Measurements from ENCODE around the gene FRK.
"Not testable (repeated sequence)": the region's sequence is repeated elsewhere in the genome, so short reads cannot be mapped to it uniquely, and the experiment has no call there.

FRK gene

DNA sequence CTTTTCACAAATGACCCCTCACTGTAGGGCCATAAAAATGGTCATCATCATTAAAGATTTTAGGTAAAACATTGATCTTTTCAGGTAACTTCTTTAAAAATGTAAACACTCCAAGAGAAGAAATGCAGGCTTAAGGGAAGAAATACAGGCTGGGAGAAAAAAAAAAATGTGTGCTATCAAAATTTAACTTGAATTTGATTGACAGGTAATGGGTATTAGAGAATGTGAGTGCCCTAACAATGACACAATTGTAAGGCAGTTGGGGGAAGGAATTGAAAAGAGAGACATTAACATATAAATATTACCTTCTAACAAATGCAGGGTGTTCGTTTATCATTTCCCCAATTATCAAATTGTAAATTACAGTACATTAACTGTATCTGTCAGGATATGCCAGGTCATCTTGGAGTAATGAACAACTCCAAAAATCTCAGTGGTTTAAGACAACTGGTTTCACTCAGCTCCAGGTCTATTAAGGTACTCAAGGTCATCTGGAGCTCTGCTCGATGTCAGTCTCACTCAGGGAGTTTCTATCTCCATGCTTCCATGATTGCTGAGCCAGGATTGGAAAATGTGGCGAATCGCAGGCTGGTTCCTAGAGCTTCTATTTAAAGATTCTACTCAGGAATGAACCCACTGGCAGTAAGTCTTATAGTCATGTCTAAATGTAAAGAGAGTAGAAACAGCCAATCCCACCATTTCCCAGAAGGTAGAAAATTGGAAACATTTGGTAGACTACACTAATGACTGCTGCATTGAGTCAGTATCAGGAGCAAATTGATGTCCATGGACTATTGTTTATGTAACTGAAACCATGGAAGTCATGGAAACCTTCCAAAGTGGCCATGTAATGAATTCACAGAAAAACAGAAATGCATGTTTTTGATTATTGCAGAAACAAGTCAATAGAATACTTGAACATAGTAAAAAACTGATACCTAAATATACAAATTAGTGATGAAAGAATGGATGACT is 55.6 kb downstream of the FRK start:
- no peak for DNase-seq

DNA sequence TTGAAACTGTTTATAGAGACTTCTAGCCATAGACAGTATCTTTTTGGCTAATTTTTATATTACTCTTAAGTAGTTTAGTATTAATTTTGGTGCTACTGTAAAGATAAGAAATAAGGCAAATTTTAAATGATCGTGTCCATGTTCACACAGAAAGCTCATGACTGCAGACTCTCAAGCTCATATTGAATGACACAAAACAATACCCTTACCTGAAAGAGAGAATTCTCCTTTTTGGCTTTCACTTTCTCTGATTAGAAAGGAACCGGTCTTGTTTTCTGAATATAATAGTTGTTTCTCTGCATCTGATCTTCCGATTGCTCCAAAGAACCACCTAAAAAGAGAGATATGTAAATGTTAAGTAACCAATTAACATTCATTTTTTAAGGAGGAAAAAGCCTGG is 57.0 kb downstream of the FRK start:
- DNase-seq: no peak

DNA sequence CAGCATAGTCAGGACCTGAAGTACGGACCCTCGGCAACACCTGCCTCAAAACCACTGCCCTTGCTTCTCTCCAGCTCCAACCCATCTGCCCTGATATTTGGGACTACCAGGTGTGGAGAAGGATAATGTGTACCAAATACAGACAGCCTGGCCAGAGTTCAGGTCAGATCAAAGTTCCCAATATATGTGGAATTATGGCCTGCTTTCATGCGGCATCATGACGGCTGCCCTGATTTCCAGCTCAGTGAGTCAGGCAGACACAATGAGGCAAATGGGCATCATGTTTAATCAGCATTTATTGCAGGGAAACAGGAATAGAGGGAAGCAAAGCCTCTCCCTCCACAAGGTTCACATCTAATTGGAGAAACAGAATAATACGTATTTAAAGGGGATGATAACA is 57.9 kb downstream of the FRK start:
- no peak for DNase-seq

DNA sequence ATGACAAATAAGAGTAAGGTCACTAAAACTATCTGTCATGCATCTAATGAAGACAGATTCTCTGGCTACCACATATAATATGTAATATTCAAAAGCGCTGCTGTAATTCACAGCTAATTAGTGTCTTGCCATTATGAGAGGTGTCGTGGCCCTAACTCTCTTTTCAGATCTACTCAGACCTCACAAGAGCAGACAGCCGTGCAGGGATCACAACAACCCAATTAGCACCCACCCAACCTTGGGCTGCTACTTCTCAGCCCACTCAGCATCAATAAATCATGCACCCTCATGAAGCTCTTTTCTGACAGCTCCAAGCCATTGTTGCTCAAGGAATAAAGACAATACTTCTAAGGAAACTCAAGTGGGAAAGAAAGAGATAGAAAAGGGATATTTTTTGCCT is 61.5 kb downstream of the FRK start:
- no peak for DNase-seq

DNA sequence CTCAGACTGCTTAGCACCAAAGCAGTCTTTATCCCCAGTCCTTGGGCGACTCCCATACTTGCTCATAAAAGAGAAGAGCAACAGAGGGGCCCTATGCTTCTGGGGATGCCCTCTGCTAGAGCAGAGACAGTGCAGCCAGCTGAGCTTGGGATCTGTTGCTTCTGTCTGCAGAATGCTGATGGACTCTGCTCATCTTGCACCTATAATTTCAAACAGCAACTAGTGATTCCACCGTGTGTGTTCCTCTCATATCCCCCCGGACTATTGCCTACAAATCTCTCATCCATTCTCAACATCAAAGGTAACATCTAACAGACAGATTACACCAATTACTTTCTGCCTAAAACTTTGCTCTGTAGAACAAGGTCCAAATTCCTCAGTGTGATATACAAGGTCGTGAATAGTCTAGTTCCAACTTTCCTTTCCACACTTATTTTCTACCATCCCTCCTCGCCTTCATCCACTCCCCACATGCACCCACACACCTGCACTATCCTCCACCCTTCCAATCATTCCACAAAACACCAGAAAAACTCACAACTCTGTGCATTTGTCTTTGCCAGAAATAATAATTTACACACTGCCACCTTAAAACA is 62.6 kb downstream of the FRK start:
- DNase-seq: no peak

DNA sequence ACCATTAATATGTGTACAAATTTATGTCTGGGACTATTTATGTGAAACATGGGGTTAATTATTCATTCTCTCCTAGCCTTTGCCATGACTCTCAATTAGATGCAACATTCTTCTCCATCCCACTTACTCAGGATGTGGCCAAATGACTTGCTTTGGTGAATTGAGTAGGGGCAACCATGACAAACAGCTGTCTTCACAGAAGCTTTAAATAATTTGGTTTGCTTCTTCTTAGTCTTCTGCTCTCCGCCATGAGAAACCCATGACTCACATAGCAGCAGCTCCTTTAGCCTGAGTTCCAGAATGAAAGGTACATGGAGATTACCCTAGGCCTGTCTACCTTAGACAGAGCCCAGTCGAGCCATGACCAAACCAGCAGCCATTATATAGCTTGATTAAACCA is 74.7 kb downstream of the FRK start:
- DNase-seq: no peak

DNA sequence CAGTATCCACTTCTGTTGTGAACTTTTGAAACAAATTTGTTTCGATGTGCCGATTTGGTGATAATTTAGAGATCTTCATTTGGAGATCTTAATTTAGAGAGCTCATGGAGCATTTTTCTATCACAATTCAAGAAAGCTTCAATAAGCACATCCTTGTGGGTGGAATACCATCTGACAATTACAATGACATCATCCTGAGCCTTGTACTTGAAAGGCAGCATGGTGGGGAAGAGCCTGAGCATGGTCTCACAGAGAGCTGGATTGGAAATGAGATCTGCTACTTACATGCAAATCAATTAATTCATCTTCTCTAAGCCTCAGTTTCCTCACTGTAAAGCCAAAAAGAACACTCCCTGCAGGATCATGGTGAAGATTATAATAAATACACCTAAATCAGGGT is 75.9 kb downstream of the FRK start:
- DNase-seq: no peak

DNA sequence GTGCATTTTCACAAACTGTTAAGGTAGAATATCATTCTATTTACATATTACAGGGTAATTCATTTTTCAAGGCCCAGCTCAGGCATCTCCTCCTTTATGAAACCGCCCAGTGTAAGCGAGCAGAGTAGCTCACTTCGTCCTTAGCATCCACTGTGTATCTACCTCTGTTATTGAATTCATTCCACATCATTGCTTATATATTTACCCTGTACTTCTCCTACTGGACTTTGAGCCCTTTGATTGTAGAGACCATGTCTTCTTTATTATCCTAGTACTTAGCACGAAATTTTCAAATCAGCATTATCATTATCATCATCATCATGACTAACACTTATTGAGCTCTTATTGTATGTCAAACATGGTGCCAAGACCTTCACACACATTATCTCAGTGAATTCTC is 76.7 kb downstream of the FRK start:
- DNase-seq: no peak

DNA sequence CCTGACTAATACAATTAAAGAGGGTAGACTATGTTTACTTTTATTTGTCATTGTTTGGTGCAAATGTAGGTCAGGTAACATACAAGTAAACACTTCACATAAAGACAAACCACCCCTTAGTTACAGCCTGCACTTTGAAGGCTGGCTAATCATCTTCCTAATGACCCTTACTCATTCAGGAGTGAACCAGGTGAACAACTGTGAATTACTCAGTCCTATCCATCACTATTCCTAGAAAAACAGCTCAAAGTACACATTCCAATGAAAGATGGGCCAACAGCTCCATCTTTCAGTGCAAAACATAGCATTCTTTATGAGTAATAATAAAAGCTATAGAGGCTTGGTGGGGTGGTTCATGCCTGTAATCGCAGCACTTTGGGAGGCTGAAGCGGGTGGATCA is 78.2 kb downstream of the FRK start:
- no peak for DNase-seq

DNA sequence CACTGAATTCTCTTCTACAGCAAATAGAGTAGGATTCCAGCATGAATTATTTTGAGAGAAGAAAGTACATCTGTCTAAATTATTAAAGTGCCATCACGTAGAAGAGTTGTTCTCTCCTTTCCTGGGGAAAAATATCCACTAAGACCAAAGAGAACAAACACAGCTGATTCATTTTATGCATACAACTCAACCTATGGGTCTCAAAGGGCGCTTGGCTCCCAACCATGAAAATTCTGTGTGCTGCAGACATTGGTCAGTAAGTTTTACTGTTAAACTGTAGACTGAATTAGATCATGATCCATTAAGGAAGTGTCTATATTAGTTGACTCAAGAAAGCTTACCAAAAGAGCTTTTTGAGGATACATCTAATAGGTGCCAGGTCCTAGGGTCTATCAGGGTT is 83.5 kb downstream of the FRK start:
- no peak for DNase-seq

DNA sequence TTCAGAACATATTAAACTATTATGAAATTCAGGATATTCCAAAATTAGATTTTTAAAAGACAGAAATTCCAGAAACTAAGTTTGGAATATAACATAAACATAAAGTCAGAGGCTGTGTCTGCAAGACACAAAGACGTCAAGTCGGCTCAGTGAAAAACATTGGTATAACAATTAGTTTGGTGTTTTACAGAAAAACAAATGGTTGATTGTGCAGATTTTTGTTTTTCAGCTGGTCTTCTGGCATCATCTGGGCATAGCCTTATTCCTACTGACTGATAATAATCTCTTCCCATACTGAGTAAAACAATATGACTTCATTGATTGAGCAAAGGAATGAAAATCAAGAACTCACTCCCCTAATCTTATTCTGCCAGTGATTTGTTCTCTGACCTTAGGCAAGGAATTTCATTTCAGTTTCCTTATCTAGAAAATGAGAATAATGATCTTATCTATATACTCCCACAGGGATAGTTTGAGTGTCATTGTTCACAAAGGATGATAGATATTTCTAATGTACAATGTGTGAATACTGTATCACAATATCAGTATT is 84.3 kb downstream of the FRK start:
- DNase-seq: no peak

DNA sequence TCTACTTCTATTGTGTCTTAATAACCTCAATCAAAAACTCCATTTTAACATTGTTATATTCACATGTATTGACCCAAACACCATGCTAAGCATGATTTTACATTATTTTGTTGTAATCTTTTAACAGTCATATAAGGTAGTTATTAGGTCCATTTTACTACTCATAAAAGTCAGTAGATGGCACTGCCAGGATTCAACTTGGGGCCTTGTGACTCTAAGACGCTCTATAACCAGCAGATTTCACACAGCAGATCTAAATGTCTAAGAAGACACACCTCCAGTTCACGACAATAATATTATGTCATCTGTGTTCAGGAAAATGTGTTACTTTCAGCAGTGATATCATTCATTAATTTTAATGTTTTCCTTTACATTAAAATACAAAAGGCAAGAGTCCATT is 88.0 kb downstream of the FRK start:
- DNase-seq: no peak

DNA sequence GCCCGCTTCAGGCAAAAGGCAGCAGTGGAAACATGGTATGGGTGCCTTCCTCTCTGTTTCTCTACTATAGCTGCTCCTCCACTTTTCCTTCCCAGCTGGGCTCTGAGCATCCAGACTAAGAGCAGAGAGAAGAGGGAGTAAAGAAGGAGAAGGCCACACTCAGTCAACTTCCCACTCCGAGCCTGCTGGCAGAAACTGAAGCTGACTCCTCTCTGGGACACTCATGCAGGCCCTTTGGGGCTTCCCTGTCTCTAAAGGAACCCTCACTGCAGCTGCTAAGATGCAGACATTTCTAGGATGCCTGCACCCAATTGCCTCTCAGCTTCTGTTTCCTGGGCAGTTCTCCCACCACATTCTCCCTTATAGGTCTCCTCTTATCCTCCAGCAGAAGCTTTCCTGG is 88.9 kb downstream of the FRK start:
- DNase-seq: no peak

DNA sequence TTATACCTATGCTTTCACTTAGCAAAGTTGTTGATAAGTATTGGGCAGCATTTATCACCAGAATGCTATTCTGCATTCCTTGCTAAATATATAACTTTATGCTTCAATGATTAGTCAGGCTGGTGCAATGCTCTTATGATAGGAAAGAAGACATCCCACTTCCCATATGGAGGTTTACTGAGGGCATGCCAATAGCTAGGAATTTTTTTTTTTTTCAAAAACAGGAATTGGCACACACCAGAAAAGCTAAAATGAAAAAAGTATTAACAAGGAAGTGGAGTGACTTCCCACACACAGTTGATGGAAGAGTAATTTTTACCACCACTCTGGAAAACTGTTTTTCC is 90.8 kb downstream of the FRK start:
- no peak for DNase-seq

DNA sequence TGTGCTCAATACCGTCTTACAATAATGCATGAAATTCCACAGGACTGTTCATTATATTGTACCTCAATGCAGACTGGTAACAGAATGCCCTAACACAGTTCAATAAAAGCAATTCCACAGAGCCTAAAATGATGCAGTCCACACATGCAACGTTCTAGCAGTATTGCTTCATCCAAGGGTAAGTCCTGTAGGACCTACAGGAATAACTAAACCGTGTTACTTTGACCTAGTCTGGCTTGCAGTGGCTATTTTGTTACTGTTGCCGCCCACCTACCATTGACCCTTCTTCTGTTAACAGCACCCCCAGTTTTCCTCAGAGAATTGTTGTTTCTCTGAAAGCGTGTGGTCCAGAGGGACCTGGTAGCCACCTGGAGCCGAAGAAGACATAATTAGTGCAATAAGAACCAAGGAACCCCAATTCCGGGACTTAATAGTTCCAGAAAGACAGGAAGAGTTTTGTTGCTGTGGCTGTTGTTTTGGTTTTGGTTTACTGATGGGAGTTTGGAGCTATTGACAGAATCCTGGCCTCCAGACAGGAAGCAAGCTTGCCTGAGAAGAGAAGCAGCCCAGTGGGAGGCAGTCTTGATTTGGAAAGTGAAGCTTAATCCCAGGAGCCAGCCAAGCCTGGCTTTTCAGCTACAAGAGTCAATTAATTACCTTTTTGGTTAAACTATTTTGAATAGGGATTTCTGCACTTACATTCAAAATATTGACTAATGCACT is 91.3 kb downstream of the FRK start:
- DNase-seq: no peak

DNA sequence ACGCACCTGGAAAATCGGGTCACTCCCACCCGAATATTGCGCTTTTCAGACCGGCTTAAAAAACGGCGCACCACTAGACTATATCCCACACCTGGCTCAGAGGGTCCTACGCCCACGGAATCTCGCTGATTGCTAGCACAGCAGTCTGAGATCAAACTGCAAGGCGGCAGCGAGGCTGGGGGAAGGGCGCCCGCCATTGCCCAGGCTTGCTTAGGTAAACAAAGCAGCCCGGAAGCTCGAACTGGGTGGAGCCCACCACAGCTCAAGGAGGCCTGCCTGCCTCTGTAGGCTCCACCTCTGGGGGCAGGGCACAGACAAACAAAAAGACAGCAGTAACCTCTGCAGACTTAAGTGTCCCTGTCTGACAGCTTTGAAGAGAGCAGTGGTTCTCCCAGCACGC is 100.4 kb downstream of the FRK start:
- DNase-seq: not testable (repeated sequence)

DNA sequence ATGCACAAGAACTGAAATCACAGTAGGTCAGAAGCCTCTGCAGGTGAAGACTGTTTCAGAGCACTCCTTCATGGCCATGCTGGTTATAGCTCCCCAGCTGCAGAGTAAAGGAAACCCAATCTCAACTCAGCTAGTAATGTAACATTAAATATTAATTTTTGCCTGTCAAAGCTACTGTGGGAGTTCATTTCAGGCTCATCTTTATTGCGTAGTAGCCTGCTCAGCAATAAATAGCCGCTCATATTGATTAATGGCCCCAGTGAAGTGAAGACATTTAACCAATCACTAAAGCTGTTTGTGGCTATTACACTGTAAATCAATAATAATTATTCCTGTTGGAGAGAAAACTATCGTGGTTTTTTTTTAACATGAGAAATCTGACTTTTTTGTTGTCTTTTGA is 101.7 kb downstream of the FRK start:
- DNase-seq: no peak

DNA sequence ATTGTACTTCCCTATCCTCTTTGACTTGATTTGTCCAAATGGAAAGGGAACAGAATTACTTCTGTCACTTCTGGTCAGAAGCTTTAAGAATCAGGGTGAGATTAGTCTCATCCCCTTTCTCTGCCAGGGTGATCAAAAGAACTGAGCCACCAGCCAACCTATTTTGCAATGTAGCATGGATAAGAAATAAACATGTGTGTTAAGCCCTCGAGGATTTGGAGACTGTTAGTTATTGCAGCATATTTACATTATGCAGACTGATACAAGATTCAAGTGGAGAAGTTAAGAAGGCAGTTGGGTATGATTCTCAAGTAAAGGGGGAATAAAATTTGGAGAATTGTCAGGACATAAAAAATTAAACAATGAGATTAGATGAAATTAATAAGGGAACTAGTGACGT is 106.0 kb downstream of the FRK start:
- no peak for DNase-seq

DNA sequence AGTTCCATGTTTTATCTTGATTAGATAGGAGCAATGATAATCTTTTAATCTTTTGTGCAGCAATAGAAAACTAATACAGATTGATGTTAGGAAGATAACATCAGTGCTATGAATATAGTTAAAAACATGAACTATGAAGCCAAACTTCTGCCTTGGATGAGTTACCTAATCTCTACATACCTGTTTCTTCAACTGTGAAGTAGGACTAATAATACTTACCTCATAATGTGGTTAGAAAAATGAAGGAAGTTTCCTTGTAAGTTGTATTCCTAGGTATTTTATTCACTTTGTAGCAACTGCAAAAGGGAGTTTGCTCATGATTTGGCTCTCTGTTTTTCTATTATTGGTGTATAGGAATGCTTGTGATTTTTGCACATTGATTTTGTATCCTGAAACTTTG is 111.9 kb downstream of the FRK start:
- DNase-seq: no peak

DNA sequence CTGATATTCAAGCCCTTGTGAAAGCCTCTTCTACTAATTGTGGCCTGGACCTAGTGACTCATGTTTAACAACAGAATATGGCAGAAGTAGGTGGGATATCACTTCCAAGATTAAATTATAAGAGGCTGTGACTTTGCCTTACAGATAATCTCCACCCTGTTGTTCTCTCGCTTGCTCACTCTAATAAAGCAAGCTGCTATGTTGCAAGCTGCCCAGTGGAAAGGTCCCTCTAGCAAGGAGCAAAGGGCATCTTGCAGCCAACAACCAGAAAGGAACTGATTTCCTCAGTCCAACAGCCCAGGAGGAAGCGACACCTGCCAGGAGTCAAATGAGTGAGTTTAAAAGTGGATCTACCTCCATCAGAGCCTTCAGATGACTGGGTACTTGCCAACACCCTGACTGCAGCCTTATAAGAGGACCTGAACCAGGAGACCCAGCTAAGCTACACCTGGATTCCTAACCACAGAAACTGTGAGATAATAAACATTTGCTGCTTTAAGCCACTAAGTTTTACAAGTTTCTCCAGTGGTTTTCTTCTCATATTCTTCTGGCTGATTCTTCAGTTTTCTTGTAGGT is 112.6 kb downstream of the FRK start:
- DNase-seq: no peak

DNA sequence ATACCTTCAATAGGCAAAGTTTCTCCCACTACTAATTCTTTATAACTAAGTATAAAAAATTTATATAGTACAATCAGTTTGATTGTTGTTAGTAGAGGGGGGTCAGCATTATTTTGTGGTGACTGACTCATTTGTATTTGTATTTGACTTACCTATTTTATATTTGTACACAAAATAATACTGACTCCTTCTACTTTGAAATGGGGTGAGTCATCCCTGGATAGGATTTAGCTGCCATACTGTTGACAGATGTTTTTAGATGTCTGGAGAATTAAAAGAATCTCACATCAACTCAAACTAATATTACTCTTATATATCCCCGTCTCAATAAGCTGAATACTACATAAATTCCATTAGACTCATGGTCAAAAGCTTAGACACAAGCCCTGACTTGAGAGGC is 114.9 kb downstream of the FRK start:
- DNase-seq: no peak

DNA sequence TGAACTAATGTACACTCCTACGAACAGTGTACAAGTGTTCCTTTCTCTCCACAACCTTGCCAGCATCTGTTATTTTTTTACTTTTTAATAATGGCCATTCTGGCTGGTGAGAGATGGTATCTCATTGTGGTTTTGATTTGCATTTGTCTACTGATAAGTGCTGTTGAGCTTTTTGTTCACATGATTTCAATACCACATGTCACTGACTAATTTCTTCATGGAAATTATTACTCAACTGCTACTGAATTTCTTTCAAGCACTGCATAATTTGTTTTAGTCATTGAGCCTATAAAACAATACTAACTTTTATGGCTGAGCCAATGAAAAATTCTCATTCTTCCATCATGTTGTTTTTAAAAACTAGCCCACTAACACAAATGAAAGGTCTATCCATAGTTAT is 115.4 kb downstream of the FRK start:
- no peak for DNase-seq

DNA sequence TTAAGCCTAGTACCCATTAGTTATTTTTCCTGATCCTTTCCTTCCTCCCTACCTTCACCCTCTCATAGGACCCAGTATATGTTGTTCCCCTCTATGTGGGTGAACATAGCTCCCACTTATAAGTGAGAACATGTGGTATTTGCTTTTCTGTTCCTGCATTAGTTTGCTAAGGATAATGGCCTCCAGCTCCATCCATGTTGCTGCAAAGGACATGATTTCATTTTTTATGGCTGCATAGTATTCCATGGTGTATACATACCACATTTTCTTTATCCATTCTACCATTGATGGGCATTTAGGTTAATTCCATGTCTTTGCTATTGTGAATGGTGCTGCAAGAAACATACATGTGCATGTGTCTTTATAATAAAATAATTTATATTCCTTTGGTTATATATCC is 115.9 kb downstream of the FRK start:
- DNase-seq: not testable (repeated sequence)

Measured in CD4-positive, alpha-beta T cell treated with Interleukin-4 for 4 hours (primary cell).